HFF-Myc (cell line): ENCODE results near the gene TEKTIP1.

Experiments used
- DNase-seq: peaks from one replicate; pipeline ENCODE4 v3.0.0-alpha.2; 2011; ENCODE audit warnings: low read depth; ENCODE audit errors: extremely low read depth
- H3K4me3 ChIP-seq: replicated peaks from 2 replicates; pipeline ENCODE4 v1.5.1; 2011; ENCODE audit warnings: low read depth, mild to moderate bottlenecking, control low read depth, low read length
- CTCF ChIP-seq: IDR thresholded peaks from 2 replicates; pipeline ENCODE4 v1.5.1; 2012; ENCODE audit warnings: mild to moderate bottlenecking, low read depth, low read length, control low read depth; ENCODE audit errors: missing control alignments

The TEKTIP1 gene

GRCh38 chr19:3589949-3590348, 51.0 kb downstream of the TEKTIP1 start:
- no peak overlapping the region for H3K4me3 ChIP-seq
- DNase-seq, result no peak

GRCh38 chr19:3590991-3591659, 52.2 kb downstream of the TEKTIP1 start:
- no peak overlapping the region for H3K4me3 ChIP-seq
- no peak for TF ChIP-seq CTCF
- no peak for DNase-seq

More at GRCh38 chr19:3589949-3590348, 51.0 kb downstream of the TEKTIP1 start:
- no peak for TF ChIP-seq CTCF

- no peak for DNase-seq
- no peak for TF ChIP-seq CTCF
- no peak overlapping the region for H3K4me3 ChIP-seq
Observed at GRCh38 chr19:3591876-3592613, 53.1 kb downstream of the TEKTIP1 start.

GRCh38 chr19:3593156-3593555, 54.2 kb downstream of the TEKTIP1 start:
- TF ChIP-seq CTCF, result no peak
- no peak for DNase-seq
- H3K4me3 ChIP-seq, result no peak overlapping the region
